Fibroblast of mammary gland (primary cell): ENCODE measurements around the gene NQO2.
"Not testable (repeated sequence)": the region's sequence is repeated elsewhere in the genome, so short reads cannot be mapped to it uniquely, and the experiment has no call there.

Experiments used
- DNase-seq: peaks from one replicate; pipeline ENCODE4 v3.0.0-alpha.2; 2010; ENCODE audit warnings: low read depth
- H3K4me3 ChIP-seq: 2 replicates; pipeline ENCODE4 v1.5.1; 2011; ENCODE audit warnings: low read depth, mild to moderate bottlenecking, low read length, moderate library complexity; ENCODE audit not compliant: control insufficient read depth
- CTCF ChIP-seq: conservative IDR thresholded peaks from 2 replicates; pipeline ENCODE4 v1.5.1; 2011; ENCODE audit warnings: low read depth, low read length, inconsistent platforms; ENCODE audit not compliant: control insufficient read depth, insufficient read depth

The NQO2 gene

GRCh38 chr6:3017304-3017703, 17.6 kb downstream of the NQO2 start:
- no peak for TF ChIP-seq CTCF
- DNase-seq: no peak
- H3K4me3 ChIP-seq: no peak overlapping the region

GRCh38 chr6:3019065-3019464, 19.4 kb downstream of the NQO2 start:
- no peak overlapping the region for H3K4me3 ChIP-seq
- TF ChIP-seq CTCF: no peak
- DNase-seq: no peak

- H3K4me3 ChIP-seq: no peak overlapping the region
- no peak for TF ChIP-seq CTCF
- no peak for DNase-seq
Measured at GRCh38 chr6:3019749-3020320, 20.1 kb downstream of the NQO2 start.

GRCh38 chr6:3020976-3021598, 21.4 kb downstream of the NQO2 start:
- DNase-seq, H3K4me3 ChIP-seq: not testable (repeated sequence)

GRCh38 chr6:3022765-3023662, 23.3 kb downstream of the NQO2 start:
- peak; percentile 3 for DNase-seq
- peak overlapping the region; percentile 20 for H3K4me3 ChIP-seq
- TF ChIP-seq CTCF: no peak

GRCh38 chr6:3023663-3024483, 24.2 kb downstream of the NQO2 start:
- TF ChIP-seq CTCF: no peak
- peak; percentile 89 for DNase-seq
- peak overlapping the region; percentile 24 for H3K4me3 ChIP-seq
